GM19372 (cell line): ENCODE results near the gene ENKD1.

ENCODE experiments used
- ATAC-seq: cut with Tn5 transposase; IDR thresholded peaks from one replicate; pipeline ENCODE4 v1.9.1; 2021; ENCODE audit warnings: mild to moderate bottlenecking, low read depth, moderate library complexity; ENCODE audit not compliant: unreplicated experiment

The ENKD1 gene

DNA sequence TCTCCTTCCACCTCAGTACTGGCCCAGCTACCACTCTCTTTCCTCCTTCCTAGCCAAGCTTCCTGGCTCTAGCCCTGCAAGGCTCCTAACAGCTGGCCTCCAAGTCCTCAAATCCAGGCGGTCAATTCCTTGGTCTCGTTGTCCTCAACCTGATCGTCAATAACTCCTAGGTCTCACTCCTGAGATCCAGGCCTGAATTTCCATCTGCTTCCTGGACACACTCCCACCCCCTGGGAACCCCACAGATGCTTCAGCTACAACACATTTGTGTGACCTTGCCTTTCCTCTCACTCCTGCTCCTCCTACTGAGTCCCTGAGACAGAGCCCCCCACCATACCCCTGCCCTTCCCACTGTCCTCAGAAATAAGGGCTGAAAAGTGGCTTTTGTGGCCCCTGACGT is 2.3 kb downstream of the ENKD1 start:
- ATAC-seq, result no peak

DNA sequence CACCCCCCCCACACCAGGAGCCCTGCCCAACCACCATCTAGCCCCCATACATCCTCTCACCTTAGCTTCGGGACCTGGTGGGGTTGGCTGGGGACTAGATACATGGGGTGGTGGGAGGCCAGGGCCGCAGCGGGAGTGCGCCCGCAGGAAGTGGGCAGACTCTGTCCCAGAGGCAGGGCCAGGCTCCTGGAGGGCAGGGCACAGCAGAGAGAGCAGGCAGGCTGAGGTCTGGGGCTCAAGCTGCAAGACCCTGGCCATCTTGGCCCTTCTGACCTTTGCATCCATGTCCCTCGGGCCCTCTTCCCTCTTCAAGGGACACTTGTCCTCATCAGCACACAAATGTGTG is 2.7 kb downstream of the ENKD1 start:
- no peak for ATAC-seq

DNA sequence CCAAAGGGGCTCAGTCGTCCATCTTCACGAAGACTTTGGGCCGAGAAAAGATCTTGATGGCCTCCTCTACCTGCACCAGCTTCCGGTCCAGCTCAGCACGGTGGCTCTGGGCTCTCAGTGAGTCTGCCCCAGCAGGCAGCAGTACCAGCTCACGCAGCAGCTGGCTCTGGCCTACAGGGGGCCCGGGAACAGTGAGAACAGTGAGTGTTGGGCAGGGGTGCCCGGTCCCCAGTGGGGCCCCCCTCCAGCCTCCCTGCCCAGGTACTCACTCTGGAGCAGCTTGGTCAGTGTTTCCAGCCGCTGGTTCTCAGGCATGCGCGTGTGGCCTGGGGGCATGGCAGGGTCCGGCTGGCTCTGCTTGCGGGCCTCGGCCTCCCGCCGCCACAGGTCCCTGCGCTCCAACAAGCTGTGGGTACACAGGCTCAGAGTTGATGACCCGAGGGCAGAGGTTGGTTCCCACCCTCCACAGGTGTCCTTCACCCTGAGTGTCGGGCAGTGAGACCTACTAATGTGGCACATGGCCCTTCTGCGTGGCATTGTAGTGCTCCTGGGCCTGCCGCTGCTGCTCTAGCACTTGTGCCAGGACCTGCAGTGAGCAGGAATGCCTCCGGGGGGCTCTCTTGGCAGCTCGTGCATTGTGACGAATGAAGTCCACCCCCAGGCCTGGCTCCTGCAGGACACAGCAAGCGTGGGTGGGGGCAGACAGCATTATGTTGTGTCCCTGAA is 3.2 kb downstream of the ENKD1 start:
- no peak for ATAC-seq

DNA sequence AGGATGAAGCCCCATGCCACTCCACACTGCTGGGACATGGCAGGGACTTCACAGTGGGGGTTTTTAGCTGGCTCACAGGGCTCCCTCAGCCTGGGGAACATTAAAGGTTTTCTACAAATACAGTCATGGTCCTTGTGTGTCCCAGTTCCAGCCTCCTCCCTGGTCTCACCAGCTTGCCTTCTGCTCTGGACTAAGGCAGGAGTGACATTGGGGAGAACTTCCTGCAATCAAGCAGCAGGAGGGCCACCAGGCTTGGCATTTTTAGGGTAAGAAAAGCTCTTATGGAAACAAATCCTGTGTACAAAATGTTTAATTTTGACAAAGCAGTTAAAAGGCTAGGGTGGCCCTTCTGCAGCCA is 3.9 kb downstream of the ENKD1 start:
- no peak for ATAC-seq

DNA sequence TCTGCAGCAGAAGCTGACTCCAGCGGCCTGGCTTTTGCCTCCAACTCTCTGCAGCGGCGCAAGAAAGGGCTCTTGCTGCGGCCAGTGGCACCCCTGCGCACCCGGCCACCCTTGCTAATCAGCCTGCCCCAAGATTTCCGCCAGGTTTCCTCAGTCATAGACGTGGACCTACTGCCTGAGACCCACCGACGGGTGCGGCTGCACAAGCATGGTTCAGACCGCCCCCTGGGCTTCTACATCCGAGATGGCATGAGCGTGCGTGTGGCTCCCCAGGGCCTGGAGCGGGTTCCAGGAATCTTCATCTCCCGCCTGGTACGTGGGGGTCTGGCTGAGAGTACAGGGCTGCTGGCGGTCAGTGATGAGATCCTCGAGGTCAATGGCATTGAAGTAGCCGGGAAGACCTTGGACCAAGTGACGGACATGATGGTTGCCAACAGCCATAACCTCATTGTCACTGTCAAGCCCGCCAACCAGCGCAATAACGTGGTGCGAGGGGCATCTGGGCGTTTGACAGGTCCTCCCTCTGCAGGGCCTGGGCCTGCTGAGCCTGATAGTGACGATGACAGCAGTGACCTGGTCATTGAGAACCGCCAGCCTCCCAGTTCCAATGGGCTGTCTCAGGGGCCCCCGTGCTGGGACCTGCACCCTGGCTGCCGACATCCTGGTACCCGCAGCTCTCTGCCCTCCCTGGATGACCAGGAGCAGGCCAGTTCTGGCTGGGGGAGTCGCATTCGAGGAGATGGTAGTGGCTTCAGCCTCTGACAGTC is 4.5 kb downstream of the ENKD1 start:
- no peak for ATAC-seq

DNA sequence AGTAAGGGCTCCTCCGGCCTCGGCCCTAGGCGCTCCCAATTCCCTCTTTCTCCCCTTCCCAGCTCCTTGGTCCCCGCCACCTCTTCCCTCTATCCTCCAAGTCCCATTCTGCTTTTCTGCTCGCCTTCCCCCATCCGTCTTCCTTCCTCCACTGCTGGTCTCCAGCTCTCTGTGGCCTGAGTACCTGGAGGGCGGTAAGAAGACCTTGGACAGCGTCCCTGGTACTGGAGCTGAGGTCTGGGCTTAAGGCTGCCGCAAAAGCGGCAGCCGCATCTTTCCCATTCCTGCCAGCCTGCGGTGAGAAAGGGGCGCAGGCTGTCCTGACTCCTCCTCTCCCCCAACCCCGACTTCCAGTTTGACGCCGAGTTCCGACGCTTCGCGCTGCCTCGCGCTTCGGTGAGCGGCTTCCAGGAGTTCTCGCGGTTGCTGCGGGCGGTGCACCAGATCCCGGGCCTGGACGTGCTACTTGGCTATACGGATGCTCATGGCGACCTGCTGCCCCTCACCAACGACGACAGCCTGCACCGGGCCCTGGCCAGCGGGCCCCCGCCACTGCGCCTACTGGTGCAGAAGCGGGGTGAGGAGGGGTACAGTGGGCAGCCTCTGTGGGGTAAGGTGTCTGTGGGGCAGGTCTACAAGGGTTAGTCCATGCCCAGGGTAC is 5.3 kb downstream of the ENKD1 start:
- no peak for ATAC-seq

DNA sequence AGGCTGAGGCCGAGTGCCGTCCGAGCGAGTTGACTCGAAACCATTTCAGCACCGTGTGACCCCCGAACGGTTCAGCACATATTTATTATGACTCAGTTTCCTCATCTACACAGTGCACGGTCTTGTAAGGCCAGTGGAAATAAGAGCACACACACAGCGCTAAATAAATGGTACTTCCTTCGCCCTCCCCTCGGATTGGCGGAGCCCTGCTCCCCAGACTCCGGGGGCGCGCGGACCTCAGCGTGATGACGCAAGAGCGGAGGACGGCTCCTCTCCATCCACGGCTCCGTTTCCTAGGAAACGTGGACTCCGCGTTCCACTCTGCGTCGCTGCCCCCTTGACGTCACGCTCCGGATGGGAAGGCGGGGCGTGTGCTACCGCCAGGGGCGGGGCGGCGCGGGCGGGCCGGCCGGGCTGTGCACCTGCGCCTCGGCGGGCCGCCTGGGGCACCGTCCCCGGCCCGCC is 6.0 kb downstream of the ENKD1 start, which contains the start of gene PARD6A:
Gene PARD6A (plus strand): TSS at position 397 of the 465 bp plus-strand sequence. CDS start 79 bp downstream, outside the sequence.
- peak; percentile 77 for ATAC-seq

DNA sequence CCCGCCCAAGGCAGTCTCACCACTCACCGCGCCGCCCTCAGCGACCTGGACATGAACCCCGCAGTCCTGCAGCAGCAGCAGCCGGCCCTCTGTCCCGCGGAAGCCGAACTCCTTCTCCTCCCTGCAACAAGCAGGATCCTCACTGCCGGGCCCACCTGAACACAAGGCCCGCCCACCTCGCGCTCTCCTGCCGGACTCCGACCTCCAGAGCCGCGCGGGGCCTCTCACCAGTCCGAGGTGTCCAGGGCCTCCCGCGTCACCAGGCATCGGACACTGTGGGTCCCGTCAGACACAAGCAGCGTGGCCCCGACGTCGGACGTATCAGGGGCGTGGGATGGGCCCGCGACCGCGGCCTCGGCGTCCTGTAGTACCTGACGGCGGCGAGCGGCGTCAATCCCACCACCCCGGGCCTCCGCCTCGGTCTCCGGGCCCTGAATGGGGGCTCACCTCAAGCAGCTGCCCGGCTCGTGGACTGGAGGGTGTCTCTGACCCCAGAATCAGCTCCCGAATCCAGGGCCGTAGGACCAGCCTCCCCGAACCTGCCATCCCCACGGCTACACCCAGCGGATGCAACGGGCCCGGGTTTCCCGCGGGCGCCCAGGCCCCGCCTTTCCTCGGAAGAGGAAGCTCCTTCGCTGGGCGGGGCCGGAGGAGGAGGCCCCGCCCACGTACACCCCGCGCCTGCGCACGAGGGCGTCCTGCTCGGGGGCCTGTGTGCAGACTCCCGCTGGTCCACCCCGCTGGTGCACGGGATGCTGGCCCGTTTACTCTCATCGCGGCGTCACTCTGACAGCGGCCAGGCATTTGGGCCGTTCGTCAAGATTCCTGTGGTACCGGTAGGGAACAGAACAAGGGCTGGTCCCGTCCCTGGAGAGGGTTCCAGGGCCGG is 6.6 kb downstream of the ENKD1 start, which contains the start of gene ACD:
Gene ACD (minus strand): TSS at position 586 of the 889 bp plus-strand sequence. CDS start 40 bp downstream, at position 546.
- ATAC-seq, result peak; percentile 54

DNA sequence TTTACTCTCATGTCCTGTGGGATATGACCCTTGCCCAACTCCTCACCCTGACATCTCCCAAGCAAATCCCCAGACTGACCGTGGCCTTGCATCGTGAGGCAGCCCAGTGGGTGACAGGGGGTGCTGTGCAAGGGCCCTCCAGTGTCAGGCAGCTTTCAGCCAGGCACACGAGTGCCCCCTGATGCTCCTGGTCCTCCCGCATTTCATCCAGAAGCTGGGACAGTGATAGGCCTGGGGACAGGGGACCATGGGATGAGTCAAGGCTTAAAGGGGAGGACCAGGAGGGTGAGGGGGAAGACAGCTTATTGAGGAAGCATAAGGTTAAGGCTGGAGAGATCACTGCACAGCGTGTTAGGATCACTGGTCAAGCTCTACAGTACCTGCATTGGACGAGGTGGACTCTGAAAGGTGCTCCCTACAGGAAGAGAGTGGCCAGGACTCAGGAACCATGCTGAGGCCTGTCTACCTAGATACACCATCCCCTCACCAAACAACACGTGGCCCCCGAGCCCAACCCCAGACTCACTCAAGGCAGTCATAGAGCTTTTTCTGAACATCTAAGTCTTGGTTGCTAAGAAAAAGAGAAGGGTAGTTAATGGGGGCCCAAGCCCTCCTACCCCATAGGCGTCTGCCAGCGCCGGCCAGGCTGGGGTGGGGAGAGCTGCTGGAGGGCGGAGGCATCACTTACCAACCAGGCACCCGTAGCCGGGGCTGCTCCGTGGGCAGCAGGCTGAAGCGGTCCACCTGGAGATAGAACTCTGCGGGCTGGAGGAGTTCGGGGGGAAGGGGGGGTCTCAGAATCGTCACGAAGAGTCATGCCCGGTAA is 7.5 kb downstream of the ENKD1 start:
- no peak for ATAC-seq

DNA sequence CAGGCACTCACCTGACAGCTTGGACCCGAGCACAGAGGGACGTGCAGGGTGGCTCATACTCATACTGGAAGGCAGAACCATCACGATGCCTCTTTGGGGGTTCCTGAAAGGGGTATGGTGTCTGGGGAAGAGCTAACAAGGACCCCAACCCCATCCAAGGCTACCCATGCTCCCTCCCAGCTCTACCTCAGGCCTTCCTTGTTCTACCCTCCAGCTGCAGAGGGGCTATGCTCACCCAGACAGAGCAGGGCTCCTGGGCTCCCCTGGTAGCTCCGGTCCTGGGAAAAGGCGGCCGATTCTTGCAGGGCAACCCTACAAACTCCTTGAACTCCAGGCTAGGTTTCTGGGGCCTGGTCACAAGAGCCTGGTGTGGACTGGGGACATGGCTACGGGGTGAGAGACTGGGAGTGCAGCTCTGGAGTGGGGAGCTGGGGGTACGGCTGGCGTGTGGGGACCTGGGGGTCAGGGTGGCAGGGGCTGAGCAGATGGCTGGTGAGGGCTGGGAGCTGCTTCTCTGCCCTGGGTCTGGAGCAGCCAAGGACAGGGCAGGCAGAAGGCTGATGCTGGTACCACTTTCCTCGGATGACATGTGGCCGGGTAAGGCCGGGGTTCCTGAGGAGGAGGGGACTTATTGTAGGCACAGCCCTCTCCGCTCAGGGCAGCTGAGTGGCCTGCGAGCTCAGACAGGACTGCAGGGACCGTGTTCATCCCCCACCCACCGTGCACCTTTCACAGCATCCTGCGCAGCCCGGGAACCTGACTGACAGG is 8.6 kb downstream of the ENKD1 start:
- no peak for ATAC-seq

DNA sequence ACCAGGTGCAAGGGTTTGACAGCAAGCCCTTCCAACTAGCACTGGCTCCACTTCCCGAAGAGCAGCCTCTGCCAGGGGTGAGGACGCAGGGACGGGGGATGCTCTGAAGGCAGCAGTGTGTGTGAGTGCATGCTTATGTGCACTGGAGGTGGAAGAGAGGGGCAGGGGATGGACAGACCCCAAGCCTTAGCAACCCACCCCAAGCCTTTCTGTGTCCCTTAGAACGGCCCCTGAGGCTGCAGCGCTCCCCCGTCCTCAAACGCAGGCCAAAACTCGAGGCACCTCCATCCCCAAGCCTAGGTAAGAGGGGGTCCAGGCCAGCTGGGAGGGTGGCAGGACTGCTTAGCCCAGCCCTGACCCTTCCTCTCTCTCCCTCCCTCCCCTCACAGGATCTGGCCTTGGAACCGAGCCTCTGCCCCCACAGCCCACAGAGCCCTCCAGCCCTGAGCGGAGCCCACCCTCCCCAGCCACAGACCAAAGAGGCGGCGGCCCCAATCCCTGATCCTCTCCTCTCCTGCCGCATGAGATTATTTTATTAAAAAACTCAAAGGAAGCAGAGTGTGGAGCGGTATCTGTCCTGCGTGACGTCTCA is 9.4 kb downstream of the ENKD1 start:
- ATAC-seq, result no peak

DNA sequence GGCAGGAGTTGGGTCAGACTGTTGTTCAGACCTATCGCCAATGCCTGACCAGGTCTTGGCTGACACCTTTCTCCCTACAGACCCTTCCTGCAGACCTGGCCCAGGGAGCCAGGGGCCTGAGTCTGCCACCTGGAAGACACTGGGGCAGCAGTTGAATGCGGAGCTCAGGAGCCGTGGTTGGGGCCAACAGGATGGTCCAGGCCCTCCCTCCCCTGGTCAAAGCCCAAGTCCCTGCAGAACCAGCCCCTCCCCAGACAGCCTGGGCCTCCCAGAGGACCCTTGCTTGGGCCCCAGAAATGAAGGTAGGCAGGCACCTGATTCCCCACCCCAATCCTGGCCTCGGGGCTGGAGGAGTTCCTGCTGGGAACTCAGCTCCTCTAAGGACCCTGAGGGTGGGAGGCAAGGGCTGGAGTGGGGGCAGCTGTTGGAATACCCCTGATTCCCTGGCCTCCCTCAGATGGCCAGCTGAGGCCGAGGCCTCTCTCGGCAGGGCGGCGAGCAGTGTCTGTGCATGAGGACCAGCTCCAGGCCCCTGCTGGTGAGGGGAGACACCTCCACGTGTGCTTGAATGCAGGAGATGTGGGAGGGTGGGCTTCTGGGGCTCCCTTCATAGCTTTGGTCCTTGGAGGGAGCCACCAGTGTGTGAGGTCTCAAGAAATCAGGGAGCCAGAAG is 10.1 kb downstream of the ENKD1 start:
- ATAC-seq, result no peak

DNA sequence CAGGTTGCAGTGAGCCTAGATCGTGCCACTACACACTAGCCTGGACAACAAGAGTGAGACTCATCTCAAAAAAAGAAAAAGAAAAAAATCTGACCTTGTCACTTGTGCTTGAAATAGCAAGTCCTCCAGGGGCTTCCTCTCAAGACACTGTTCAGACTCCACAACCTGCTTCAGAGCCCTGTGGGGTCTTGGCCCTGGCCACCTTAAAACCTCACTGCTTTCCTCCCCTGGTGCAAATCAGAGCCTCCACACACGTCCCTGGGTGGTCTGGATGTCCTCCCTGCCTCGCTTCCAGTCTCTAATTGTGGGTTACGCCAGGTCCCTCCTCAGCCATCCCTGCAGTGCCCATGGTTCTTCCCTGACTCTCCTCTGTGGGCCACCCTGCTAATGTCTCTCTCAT is 11.2 kb downstream of the ENKD1 start:
- no peak for ATAC-seq

DNA sequence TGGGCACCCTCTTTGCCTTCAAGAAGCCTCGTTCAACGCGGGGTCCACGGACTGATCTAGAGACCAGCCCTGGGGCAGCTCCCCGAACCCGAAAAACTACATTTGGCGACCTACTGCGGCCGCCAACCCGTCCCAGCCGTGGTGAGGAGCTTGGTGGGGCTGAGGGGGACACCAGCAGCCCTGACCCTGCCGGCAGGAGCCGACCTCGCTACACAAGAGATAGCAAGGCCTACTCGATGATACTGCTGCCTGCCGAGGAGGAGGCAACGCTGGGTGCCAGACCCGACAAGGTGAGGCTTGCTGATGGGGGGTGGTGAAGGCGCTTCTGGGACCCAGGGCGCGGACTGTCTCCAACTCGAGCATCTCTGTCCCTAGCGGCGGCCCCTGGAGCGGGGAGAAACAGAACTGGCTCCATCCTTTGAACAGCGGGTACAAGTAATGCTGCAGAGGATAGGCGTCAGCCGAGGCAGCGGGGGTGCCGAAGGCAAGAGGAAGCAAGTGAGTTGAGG is 12.1 kb downstream of the ENKD1 start:
- no peak for ATAC-seq

DNA sequence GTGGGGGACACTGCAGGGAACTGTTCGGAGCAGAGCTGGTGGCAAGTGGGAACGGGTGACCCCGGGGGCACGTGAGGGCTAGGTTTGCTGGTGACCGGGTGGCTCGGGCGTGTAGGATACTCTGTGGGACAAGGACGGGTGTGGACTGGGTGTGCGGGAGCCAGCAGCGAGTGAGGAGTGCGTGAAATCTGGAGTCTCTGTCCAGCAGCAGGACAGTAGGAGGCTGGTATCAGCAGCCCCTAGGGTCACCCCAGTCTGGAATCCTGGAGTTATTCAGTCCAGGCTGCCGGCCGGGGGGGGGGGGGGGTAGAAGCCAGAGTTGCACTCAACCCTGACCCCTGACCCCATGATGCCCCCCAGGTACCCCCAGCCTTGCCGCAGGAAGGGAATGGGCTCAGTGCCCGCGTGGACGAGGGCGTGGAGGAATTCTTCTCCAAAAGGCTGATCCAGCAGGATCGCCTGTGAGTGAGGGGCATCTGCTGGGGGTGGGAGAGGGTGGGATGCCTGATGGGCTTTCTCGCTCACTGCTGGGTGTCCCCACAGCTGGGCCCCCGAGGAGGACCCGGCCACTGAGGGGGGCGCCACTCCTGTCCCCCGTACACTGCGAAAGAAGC is 12.7 kb downstream of the ENKD1 start:
- ATAC-seq, result no peak

DNA sequence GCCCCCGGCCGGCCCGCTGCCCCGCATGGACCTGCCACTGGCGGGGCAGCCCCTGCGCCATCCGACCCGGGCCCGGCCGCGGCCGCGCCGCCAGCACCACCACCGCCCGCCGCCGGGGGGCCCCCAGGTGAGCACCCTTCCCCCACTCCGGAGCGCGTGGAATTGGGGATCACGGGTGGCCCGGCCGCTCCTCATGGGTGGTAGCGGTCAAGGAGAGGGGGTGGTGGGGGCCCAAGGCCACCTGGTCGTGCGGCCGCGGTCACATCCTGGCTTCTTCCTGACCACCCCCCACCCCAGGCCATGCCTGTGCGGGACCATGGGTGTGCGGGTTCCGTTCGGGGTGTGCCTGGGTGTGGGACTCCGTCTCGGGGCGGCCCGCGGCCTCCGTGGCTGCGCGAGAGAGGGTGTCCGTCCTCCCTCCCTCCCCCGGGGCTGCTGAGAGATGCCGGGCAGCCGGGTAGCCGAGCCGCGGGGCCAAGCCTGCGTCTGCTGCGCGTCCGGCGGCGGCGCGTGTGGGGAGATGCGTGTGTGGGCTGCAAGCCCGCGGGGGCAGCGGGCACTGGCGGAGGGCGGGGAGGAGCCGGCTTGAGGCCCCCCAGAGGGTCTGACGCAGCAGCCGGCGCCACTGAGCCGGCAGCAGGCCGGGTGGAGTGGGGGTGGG is 13.3 kb downstream of the ENKD1 start:
- no peak for ATAC-seq
